HepG2 (cell line): Measurements from ENCODE around the gene BGN. TPM values are rescaled to one million over a fixed set of nuclear protein-coding genes. Genes with fewer than 3 reads are reported as not detected.
A peak's percentile ranks its signal among the peaks of the same experiment; 100 is the strongest.

ENCODE experiments used
- ATRX ChIP-seq: sonication (generic); formaldehyde crosslinking; IDR thresholded peaks from 2 replicates; pipeline ENCODE4 v1.4.0; 2020; ENCODE audit warnings: missing genetic modification reagents, borderline replicate concordance
- BRCA1 ChIP-seq: sonication (generic); formaldehyde crosslinking; IDR thresholded peaks from 2 replicates; pipeline ENCODE4 v1.4.0; 2020; ENCODE audit warnings: missing genetic modification reagents
- CEBPB ChIP-seq: IDR thresholded peaks from 2 replicates; pipeline ENCODE4 v1.6.1; 2011; ENCODE audit warnings: low read depth, low read length, improper control_type of control experiment, borderline replicate concordance
- CREM ChIP-seq, 2 experiments: sonication (generic) in 1 of 2; formaldehyde crosslinking in 1 of 2; IDR thresholded peaks; 2 replicates each; pipeline versions ENCODE4 v1.4.0 to v1.6.1; 2016 to 2020; ENCODE audit warnings: antibody characterized with exemption in 1 of 2, mild to moderate bottlenecking in 1 of 2, missing genetic modification reagents in 1 of 2
- JUND ChIP-seq: sonication (generic); formaldehyde crosslinking; IDR thresholded peaks from 2 replicates; pipeline ENCODE4 v1.8.0; 2022; ENCODE audit warnings: mild to moderate bottlenecking, missing genetic modification reagents
- KDM2A ChIP-seq: sonication (generic); formaldehyde crosslinking; IDR thresholded peaks from 2 replicates; pipeline ENCODE4 v1.4.0; 2020; ENCODE audit warnings: low read depth, missing genetic modification reagents, borderline replicate concordance
- MAFK ChIP-seq, 2 experiments: IDR thresholded peaks in 1 of 2; conservative IDR thresholded peaks in 1 of 2; 2 replicates each; pipeline ENCODE4 v1.6.1; 2011; ENCODE audit warnings: improper control_type of control experiment in 2 of 2, low read length in 2 of 2
- MXI1 ChIP-seq: IDR thresholded peaks from 3 replicates; pipeline ENCODE4 v1.6.1; 2012; ENCODE audit warnings: low read depth, low read length, inconsistent platforms, borderline replicate concordance
- MYC ChIP-seq: sonication (generic); formaldehyde crosslinking; IDR thresholded peaks from 2 replicates; pipeline ENCODE4 v1.9.0; 2021; ENCODE audit warnings: missing genetic modification reagents, borderline replicate concordance
- NCOR1 ChIP-seq: fragments of 200-600 bp; sonication (generic); IDR thresholded peaks from 2 replicates; pipeline ENCODE4 v1.7.0; 2017; ENCODE audit warnings: antibody characterized with exemption, low read length, borderline replicate concordance
- NFYB ChIP-seq: sonication (generic); formaldehyde crosslinking; IDR thresholded peaks from 2 replicates; pipeline ENCODE4 v1.4.0; 2020; ENCODE audit warnings: missing genetic modification reagents
- PLRG1 ChIP-seq: fragments of 450-650 bp; conservative IDR thresholded peaks from 2 replicates; pipeline ENCODE4 v1.6.1; 2016
- POLR2A ChIP-seq, 2 experiments: IDR thresholded peaks; 2 replicates each; pipeline ENCODE4 v1.6.1; 2011; ENCODE audit warnings: low read depth in 2 of 2, low read length in 2 of 2, mild to moderate bottlenecking in 1 of 2, moderate library complexity in 1 of 2; ENCODE audit not compliant: insufficient read depth in 1 of 2
- SMAD1 ChIP-seq: sonication (generic); formaldehyde crosslinking; IDR thresholded peaks from 2 replicates; pipeline ENCODE4 v1.4.0; 2020; ENCODE audit warnings: missing genetic modification reagents, low read depth, mild to moderate bottlenecking, borderline replicate concordance
- SMC3 ChIP-seq: IDR thresholded peaks from 2 replicates; pipeline ENCODE4 v1.6.1; 2011; ENCODE audit warnings: low read length, improper control_type of control experiment
- STAG1 ChIP-seq: sonication (generic); formaldehyde crosslinking; IDR thresholded peaks from 2 replicates; pipeline ENCODE4 v1.4.0; 2020; ENCODE audit warnings: missing genetic modification reagents
- TBX2 ChIP-seq: sonication (generic); formaldehyde crosslinking; IDR thresholded peaks from 2 replicates; pipeline ENCODE4 v1.5.0; 2020; ENCODE audit warnings: missing genetic modification reagents, mild to moderate bottlenecking, borderline replicate concordance
- YEATS4 ChIP-seq: sonication (generic); formaldehyde crosslinking; IDR thresholded peaks from 2 replicates; pipeline ENCODE4 v1.4.0; 2020; ENCODE audit warnings: missing genetic modification reagents, borderline replicate concordance
- ZFP90 ChIP-seq: sonication (generic); formaldehyde crosslinking; IDR thresholded peaks from 2 replicates; pipeline ENCODE4 v1.8.0; 2022; ENCODE audit warnings: missing genetic modification reagents, mild to moderate bottlenecking, inconsistent platforms, borderline replicate concordance
- ZNF232 ChIP-seq: sonication (generic); formaldehyde crosslinking; IDR thresholded peaks from 2 replicates; pipeline ENCODE4 v1.4.0; 2020; ENCODE audit warnings: missing genetic modification reagents, borderline replicate concordance
- ZNF552 ChIP-seq: sonication (generic); formaldehyde crosslinking; IDR thresholded peaks from 2 replicates; pipeline ENCODE4 v1.9.0; 2022; ENCODE audit warnings: missing genetic modification reagents, mild to moderate bottlenecking, borderline replicate concordance
- ZNF619 ChIP-seq: sonication (generic); formaldehyde crosslinking; IDR thresholded peaks from 2 replicates; pipeline ENCODE4 v1.4.0; 2020; ENCODE audit warnings: mild to moderate bottlenecking, missing genetic modification reagents
- ZNF83 ChIP-seq: sonication (generic); formaldehyde crosslinking; IDR thresholded peaks from 2 replicates; pipeline ENCODE4 v1.4.0; 2020; ENCODE audit warnings: missing genetic modification reagents, mild to moderate bottlenecking, borderline replicate concordance
- polyA plus RNA-seq, 8 experiments: library from polyadenylated mRNA; depleted of rRNA in 3 of 8; stranded (reverse) in 7 of 8; unstranded in 1 of 8; fragments of >200 nt; fragmentation: Illumina TruSeq in 4 of 8; extraction: Trizol in 4 of 8; gene quantifications; 2 replicates each; pipeline versions ENCODE4 v1.2.1 to v1.2.3, GENCODE V29; 2011 to 2016; ENCODE audit warnings: low read depth in 4 of 8, missing spikeins in 1 of 8, mixed read lengths in 1 of 8; ENCODE audit not compliant: insufficient read depth in 1 of 8
- total RNA-seq, 5 experiments: library from RNA; depleted of rRNA; stranded (reverse); fragments of >200 nt; fragmentation: Illumina TruSeq; extraction: Trizol; gene quantifications; 2 replicates each; pipeline ENCODE4 v1.2.3, GENCODE V29; 2016; ENCODE audit warnings: low read depth in 1 of 5
- TF ChIP-seq, protein P1 (sequence below): sonication (generic); formaldehyde crosslinking; IDR thresholded peaks from 2 replicates; pipeline ENCODE4 v1.8.1; 2023; ENCODE audit warnings: missing genetic modification reagents, mild to moderate bottlenecking, borderline replicate concordance
- TF ChIP-seq, protein P2 (sequence below): sonication (generic); formaldehyde crosslinking; IDR thresholded peaks from 2 replicates; pipeline ENCODE4 v1.8.0; 2022; ENCODE audit warnings: mild to moderate bottlenecking, missing genetic modification reagents; ENCODE audit not compliant: insufficient replicate concordance
- TF ChIP-seq, protein P3 (sequence below): sonication (generic); formaldehyde crosslinking; IDR thresholded peaks from 2 replicates; pipeline ENCODE4 v1.5.1; 2020; ENCODE audit warnings: missing genetic modification reagents, mild to moderate bottlenecking, borderline replicate concordance
- TF ChIP-seq, protein P4 (sequence below): IDR thresholded peaks from 2 replicates; pipeline ENCODE4 v1.6.1; 2016; ENCODE audit warnings: low read depth, control low read depth

The BGN gene
- total and polyA plus RNA-seq, 2 of the 13 experiments (the other 11 are each of a cell fraction or from before 2014, with no cell fraction given), result 0.18 to 0.63 TPM

DNA sequence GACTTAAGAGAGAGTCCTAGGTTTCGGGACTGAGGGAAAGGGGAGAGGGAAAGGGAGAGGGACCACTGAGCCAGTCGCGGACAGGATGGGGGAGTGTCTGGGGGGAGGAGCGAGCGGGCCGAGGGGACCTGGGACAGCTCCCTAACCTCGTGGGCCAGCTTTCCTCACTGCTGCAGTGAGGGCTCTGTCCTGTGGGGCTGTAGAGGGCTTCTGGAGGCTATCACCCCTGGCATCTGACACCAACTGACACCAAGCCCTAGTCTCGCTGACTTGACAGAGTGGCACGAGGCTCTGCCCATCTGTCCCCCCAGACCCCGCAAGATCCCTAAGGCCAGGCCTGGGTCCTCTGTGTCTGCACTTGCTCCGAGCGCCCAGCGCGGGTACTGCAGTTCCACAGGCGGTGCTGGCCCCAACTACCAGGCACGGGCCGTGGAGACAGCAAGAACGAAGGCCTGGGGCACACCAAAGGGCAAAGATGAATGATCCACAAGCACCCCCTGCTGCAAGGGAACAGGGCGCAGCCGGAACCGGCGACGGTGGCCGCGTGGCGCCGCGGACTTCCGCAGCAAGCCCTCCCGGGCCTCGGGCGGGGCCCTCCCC lies 24.9 kb upstream of the BGN start (continued):
- TF ChIP-seq NCOR1, result no peak
- TF ChIP-seq STAG1 (CRISPR knock-in tag), result no peak
- peak; percentile 70 for TF ChIP-seq MYC (CRISPR knock-in tag)
- TF ChIP-seq CREM (IDR thresholded peaks at IDR 0.05), result no peak
- no peak for TF ChIP-seq CREM (CRISPR knock-in tag; IDR thresholded peaks at IDR 0.05)
- TF ChIP-seq MXI1, result peak; percentile 4; the same call in 1 of the 3 replicates
- TF ChIP-seq, protein P1, sequence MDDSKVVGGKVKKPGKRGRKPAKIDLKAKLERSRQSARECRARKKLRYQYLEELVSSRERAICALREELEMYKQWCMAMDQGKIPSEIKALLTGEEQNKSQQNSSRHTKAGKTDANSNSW (CRISPR knock-in tag), result no peak
- no peak for TF ChIP-seq TBX2 (CRISPR knock-in tag)
- TF ChIP-seq, protein P2, sequence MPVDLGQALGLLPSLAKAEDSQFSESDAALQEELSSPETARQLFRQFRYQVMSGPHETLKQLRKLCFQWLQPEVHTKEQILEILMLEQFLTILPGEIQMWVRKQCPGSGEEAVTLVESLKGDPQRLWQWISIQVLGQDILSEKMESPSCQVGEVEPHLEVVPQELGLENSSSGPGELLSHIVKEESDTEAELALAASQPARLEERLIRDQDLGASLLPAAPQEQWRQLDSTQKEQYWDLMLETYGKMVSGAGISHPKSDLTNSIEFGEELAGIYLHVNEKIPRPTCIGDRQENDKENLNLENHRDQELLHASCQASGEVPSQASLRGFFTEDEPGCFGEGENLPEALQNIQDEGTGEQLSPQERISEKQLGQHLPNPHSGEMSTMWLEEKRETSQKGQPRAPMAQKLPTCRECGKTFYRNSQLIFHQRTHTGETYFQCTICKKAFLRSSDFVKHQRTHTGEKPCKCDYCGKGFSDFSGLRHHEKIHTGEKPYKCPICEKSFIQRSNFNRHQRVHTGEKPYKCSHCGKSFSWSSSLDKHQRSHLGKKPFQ (CRISPR knock-in tag), result no peak
- no peak for TF ChIP-seq SMC3
- no peak for TF ChIP-seq YEATS4
- no peak for TF ChIP-seq CEBPB
- TF ChIP-seq, protein P3, sequence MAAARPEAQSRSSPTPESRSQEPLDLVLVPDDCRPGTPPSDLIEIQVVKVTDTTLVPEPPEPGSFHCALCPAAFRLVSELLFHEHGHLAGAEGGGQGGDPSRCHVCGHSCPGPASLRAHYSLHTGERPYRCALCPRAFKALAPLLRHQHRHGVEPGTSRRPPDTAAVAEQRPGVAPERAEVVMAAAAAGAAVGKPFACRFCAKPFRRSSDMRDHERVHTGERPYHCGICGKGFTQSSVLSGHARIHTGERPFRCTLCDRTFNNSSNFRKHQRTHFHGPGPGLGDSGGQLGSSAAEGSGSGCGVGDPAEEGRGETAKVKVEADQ (CRISPR knock-in tag), result no peak
- TF ChIP-seq KDM2A (CRISPR knock-in tag), result no peak
- TF ChIP-seq POLR2A (IDR thresholded peaks at IDR 0.05; ENCODE audit: insufficient read depth in 1 of 2, low read depth in 2 of 2, low read length in 2 of 2), result no peak
- no peak for TF ChIP-seq JUND (CRISPR knock-in tag)
- no peak for TF ChIP-seq ZNF619 (CRISPR knock-in tag)
- TF ChIP-seq ZNF552 (CRISPR knock-in tag), result no peak
- no peak for TF ChIP-seq SMAD1
- no peak for TF ChIP-seq BRCA1 (CRISPR knock-in tag)
- no peak for TF ChIP-seq ATRX (CRISPR knock-in tag)
- no peak for TF ChIP-seq NFYB (CRISPR knock-in tag)
- TF ChIP-seq PLRG1, result no peak
- no peak for TF ChIP-seq ZFP90 (CRISPR knock-in tag)
- no peak for TF ChIP-seq ZNF232 (CRISPR knock-in tag)
- no peak for TF ChIP-seq MAFK (conservative IDR thresholded peaks at IDR 0.05 in 1 of 2, IDR thresholded peaks at IDR 0.05 in 1 of 2; ENCODE audit: low read length in 2 of 2)
- TF ChIP-seq, protein P4, sequence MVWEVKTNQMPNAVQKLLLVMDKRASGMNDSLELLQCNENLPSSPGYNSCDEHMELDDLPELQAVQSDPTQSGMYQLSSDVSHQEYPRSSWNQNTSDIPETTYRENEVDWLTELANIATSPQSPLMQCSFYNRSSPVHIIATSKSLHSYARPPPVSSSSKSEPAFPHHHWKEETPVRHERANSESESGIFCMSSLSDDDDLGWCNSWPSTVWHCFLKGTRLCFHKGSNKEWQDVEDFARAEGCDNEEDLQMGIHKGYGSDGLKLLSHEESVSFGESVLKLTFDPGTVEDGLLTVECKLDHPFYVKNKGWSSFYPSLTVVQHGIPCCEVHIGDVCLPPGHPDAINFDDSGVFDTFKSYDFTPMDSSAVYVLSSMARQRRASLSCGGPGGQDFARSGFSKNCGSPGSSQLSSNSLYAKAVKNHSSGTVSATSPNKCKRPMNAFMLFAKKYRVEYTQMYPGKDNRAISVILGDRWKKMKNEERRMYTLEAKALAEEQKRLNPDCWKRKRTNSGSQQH (CRISPR knock-in tag), result no peak
- TF ChIP-seq ZNF83 (CRISPR knock-in tag), result 0 out of 2 replicates have a peak, but pooled peaks have one; percentile 34
